Parathyroid adenoma (tissue), 2 donors: Measurements from ENCODE around the gene BAIAP3.

Experiments
- H2AFZ ChIP-seq: fragments of 300-600 bp; sonication (generic); one replicate; pipeline ENCODE4 v1.7.0; 2017; ENCODE audit warnings: antibody characterized with exemption, mild to moderate bottlenecking
- H3K27ac ChIP-seq: fragments of 300-600 bp; sonication (generic); one replicate; pipeline ENCODE4 v1.7.0; 2017
- H3K27me3 ChIP-seq: fragments of 300-600 bp; sonication (generic); one replicate; pipeline ENCODE4 v1.7.0; 2017; ENCODE audit warnings: low read length; ENCODE audit not compliant: control insufficient read depth, insufficient read depth
- H3K36me3 ChIP-seq: fragments of 300-600 bp; sonication (generic); one replicate; pipeline ENCODE4 v1.7.0; 2017; ENCODE audit warnings: low read length; ENCODE audit not compliant: control insufficient read depth, insufficient read depth
- H3K4me1 ChIP-seq: fragments of 300-600 bp; sonication (generic); one replicate; pipeline ENCODE4 v1.7.0; 2017; ENCODE audit warnings: control low read depth
- H3K4me2 ChIP-seq: fragments of 300-600 bp; sonication (generic); one replicate; pipeline ENCODE4 v1.7.0; 2017; ENCODE audit warnings: low read length
- H3K4me3 ChIP-seq: fragments of 300-600 bp; sonication (generic); one replicate; pipeline ENCODE4 v1.7.0; 2017; ENCODE audit warnings: low read depth, low read length
- H3K79me2 ChIP-seq: fragments of 300-600 bp; sonication (generic); one replicate; pipeline ENCODE4 v1.7.0; 2017; ENCODE audit warnings: control low read depth
- H3K9ac ChIP-seq: fragments of 300-600 bp; sonication (generic); one replicate; pipeline ENCODE4 v1.7.0; 2017; ENCODE audit warnings: mild to moderate bottlenecking
- H3K9me3 ChIP-seq: fragments of 300-600 bp; sonication (generic); one replicate; pipeline ENCODE4 v1.7.0; 2017; ENCODE audit warnings: low read length; ENCODE audit not compliant: control insufficient read depth
- TF ChIP-seq, protein P1 (sequence below): fragments of 300-600 bp; sonication (generic); IDR thresholded peaks from one replicate; pipeline ENCODE4 v1.7.0; 2017; ENCODE audit warnings: antibody characterized with exemption, mild to moderate bottlenecking
- donor health status: primary hyperparathyroidism.

BAIAP3 gene

GRCh38 chr16:1354815-1355540, 21.5 kb downstream of the BAIAP3 start:
- Histone ChIP-seq H3K4me3 (no peak overlapping the region), H2AFZ (no peak overlapping the region), H3K9ac (no peak overlapping the region), H3K4me2 (no peak overlapping the region), H3K27me3 (no peaks in the 10 kb centered on the region), H3K27ac (no peak overlapping the region), H3K9me3 (no peaks in the 10 kb centered on the region), H3K4me1 (peaks cover 12% of the 10 kb centered on the region), H3K79me2 (peaks cover 55% of the 10 kb centered on the region), H3K36me3 (no peaks in the 10 kb centered on the region)
- TF ChIP-seq, protein P1, sequence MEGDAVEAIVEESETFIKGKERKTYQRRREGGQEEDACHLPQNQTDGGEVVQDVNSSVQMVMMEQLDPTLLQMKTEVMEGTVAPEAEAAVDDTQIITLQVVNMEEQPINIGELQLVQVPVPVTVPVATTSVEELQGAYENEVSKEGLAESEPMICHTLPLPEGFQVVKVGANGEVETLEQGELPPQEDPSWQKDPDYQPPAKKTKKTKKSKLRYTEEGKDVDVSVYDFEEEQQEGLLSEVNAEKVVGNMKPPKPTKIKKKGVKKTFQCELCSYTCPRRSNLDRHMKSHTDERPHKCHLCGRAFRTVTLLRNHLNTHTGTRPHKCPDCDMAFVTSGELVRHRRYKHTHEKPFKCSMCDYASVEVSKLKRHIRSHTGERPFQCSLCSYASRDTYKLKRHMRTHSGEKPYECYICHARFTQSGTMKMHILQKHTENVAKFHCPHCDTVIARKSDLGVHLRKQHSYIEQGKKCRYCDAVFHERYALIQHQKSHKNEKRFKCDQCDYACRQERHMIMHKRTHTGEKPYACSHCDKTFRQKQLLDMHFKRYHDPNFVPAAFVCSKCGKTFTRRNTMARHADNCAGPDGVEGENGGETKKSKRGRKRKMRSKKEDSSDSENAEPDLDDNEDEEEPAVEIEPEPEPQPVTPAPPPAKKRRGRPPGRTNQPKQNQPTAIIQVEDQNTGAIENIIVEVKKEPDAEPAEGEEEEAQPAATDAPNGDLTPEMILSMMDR = no peak

- Histone ChIP-seq H3K79me2 (peaks cover 55% of the 10 kb centered on the region), H3K4me3 (no peak overlapping the region), H3K36me3 (no peaks in the 10 kb centered on the region), H3K9me3 (no peaks in the 10 kb centered on the region), H3K27ac (no peak overlapping the region), H3K9ac (no peak overlapping the region), H3K4me1 (peaks cover 10% of the 10 kb centered on the region), H3K4me2 (no peak overlapping the region), H3K27me3 (no peaks in the 10 kb centered on the region), H2AFZ (no peak overlapping the region)
- TF ChIP-seq, protein P1 = no peak
Measured at GRCh38 chr16:1355591-1355990, 22.1 kb downstream of the BAIAP3 start.

GRCh38 chr16:1356061-1356900, 22.8 kb downstream of the BAIAP3 start:
- Histone ChIP-seq H3K4me3 (no peak overlapping the region), H3K9ac (no peak overlapping the region), H3K27ac (no peak overlapping the region), H3K4me1 (peaks cover 7% of the 10 kb centered on the region), H3K9me3 (no peaks in the 10 kb centered on the region), H3K4me2 (no peak overlapping the region), H2AFZ (no peak overlapping the region), H3K27me3 (no peaks in the 10 kb centered on the region), H3K36me3 (no peaks in the 10 kb centered on the region), H3K79me2 (peaks cover 53% of the 10 kb centered on the region)
- TF ChIP-seq, protein P1 = no peak

GRCh38 chr16:1357906-1358566, 24.6 kb downstream of the BAIAP3 start:
- TF ChIP-seq, protein P1 = no peak
- Histone ChIP-seq H3K9ac (no peak overlapping the region), H3K4me2 (no peak overlapping the region), H3K4me3 (no peak overlapping the region), H3K9me3 (no peaks in the 10 kb centered on the region), H3K79me2 (peaks cover 41% of the 10 kb centered on the region), H3K27ac (no peak overlapping the region), H2AFZ (no peak overlapping the region), H3K4me1 (no peaks in the 10 kb centered on the region), H3K36me3 (no peaks in the 10 kb centered on the region), H3K27me3 (no peaks in the 10 kb centered on the region)
